HG02970 (cell line): Measurements from ENCODE around the gene THSD7A.
"Not testable (repeated sequence)": the region's sequence is repeated elsewhere in the genome, so short reads cannot be mapped to it uniquely, and the experiment has no call there.

Experiments
- ATAC-seq: cut with Tn5 transposase; IDR thresholded peaks from one replicate; pipeline ENCODE4 v1.9.1; 2021; ENCODE audit warnings: mild to moderate bottlenecking, moderate library complexity, moderate number of reproducible peaks; ENCODE audit not compliant: unreplicated experiment, low FRiP score

THSD7A gene

DNA sequence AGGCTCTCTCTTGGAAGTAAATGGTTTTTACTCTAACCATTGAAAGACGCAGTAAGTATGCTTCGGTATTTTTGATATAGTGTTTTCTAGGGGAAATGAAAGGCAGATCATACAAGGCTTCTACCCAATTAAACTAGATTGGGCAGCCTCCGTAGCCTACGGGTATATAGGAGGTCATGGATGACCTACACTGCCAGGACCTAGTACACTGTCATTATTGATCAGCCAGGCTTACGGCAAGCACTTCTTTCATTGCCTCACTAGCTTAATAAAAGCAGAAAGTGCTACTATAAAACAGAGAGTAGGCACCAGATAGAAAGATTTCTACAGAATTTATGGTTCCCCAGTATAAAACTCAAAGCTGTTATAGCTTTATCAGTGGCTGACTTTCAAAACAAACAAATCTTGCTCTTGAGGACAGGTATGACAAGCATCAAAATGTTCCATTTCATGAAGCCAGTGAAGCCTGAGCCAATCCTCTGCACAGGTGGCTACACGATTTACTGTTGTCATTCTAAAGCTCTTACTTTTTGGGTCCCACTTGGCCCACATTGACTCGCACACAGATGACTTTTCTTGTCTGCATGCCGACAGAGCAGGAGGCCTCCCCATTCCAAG, 358.1 kb downstream of the THSD7A start:
- ATAC-seq: no peak

DNA sequence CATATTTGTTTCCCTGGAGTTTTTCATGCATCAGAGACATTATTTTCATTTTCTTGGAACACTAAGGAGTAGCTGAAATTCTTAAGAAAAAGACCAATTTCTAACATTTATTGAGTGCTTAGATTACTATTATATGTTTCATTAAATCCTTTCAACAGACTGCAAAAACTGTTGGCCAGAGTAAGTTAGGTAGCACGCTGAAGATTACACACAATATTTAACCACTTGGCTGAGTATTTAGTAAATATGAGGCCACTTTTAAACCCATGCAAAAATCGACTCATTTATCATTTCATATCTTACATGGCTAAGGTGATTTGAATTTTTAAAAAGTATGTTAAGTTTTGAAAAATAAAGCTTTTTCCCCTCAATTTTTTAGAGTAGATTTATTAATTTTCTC, 358.8 kb downstream of the THSD7A start:
- no peak for ATAC-seq

DNA sequence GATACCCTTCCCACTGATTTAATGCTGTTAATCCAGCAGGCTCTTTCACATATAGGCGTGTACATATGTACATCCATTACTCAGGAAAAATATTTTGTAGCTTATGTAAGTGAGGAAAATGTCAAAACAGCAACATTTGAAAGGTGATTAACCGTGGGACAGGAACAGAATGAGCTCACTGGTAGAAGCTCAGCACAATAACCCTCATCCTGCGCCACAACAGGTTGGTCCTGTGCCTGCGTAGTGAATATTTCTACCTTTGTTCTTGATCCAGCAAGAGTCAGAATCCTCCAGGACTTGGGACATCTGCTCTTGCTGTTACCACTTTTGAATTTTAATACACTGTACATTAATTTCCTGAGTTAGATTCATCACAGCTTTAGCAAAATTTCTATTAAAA, 359.4 kb downstream of the THSD7A start:
- no peak for ATAC-seq

DNA sequence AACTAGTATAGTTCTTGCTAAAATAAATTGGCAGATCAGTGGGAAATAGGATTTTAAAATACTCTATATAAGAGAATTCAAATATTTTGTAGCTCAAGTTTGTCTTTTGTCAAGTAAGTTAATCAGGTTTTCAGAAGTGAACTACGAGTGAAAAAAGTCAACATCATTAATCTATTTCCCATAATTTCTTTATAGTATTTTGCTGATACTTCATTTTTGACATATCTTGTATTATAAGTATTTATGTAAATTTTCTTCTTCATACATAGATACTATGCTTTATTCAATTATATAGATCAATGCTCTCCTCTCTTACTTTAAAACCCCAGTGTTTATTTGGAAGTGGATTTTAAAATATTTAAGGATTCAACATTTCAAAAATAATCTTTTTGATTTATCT, 360.7 kb downstream of the THSD7A start:
- no peak for ATAC-seq

DNA sequence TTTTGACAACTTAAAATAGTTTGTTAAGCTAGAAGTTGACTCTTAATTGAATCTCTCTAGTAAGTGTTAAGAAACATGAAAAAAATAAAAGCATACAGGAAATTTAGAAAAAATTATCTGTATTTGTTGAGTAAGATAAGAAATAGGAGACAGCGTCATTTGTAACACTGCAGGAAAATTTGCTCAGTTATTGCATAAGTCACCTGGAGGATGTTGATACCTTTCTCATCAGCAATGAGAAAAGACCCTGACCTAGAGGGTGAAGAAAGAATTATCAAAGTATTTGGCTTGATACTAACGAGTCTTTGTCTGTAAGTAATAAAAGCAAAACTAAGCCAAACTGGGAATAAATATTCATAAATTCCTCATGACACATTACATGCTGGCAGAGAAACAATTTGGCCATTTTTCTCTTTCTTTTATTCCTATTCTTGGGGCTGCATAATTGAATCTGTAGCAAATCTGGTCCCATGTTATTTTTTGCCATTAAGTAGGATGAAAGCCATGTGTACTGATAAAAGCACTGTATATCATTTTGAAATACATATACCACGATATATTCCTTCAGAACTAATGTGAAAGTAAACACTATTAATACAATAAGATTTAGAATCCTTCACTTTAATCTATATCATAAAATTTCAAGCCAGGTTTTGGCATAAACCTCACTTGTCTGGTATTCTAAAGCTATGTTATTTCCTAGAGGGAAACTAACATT, 362.8 kb downstream of the THSD7A start:
- no peak for ATAC-seq

DNA sequence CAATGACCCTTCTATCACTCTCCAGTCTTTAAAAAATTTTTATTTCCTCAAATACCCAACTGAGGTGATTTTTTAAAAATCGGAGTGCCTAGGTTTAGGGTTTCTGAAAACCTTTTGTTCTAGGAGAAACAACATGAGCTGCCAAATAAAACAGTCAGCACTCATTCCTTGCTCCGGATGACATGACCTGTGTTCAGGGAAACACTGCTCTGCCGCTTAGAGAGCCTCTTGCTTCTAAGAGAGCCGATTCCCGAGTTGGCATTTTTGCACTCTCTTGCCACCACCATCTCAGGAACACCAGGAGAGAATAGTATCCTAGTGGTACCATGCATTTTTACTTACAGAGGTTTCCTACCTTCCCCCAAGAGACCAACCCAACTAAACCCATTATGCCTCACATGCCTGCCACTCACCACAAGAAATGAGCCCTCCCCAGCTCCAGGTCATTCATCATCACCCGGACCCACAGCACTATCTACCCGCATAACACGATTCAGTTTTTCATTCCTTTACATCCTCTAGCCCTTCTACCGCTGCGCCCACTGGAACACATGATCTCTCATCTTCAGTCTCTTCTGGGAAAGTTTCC, 365.4 kb downstream of the THSD7A start:
- ATAC-seq: no peak

DNA sequence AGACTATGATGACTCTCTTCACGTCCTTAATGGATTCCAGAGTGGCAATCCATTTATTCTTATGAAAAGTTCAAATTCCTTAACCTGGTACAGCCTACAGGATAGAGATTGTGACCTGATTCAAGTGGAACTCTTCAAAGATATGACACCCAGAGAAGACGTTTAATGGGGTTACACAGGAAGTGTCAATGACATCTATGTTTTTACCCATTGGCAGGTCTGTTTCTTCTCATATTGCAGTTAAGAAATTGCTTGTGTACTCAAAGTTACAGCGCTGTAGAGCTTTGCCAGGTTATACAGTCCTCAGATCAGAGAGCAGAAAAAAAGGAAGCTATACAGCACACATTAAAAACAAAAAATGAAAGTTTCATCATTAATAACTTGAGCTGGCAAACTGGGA, 367.4 kb downstream of the THSD7A start:
- no peak for ATAC-seq

DNA sequence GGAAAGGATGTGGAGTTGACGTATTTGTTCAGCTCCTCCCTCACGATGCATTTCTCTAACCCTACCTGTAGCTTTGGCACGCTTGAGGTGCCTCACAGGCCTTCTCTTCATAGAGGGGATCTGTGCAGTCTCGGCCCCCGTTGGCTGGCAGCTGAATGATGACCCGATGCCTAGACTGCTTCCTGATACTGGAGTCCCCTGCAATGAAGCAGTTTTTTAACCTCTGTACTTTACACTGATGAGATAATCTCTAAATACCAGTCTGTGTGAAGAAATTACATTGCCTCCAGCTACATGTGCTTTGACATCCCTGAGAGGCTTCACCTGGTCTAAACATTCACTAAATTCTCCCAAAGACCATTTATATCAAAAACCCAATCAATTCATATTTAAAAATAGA, 370.1 kb downstream of the THSD7A start:
- no peak for ATAC-seq

DNA sequence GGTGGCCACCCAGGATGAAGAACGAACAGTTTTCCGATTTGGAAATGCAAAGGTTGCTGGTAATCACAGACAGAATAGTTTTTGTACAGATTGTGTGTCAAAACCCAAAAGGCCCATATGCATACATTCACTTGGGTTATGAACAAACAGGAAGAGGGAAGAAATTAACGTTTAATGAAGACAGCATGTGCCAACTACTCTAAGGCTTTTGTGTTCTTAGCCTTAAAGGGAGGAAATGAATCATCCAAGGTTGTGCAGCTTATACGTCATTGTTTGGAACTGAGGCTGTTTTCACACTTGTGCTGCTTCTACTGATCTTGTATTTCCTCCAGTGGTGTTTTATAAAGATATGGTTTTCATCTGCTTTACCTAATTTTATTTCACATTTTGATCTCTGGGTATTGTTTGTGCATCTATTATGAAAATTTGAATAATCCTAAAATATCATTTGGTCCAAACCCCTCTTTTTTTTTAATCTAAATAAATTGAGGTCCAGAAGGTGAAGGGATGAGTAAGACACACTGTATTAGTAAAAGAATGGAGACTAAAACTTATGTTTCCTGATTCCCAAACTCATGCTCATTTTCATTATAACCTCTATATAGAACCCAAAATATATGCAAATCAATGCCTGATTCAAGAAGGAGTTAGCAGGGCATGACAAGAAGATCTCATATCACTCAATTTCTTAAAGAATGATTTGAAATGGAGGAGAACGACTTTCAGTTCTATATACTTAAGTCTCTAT, 373.1 kb downstream of the THSD7A start:
- ATAC-seq: no peak

DNA sequence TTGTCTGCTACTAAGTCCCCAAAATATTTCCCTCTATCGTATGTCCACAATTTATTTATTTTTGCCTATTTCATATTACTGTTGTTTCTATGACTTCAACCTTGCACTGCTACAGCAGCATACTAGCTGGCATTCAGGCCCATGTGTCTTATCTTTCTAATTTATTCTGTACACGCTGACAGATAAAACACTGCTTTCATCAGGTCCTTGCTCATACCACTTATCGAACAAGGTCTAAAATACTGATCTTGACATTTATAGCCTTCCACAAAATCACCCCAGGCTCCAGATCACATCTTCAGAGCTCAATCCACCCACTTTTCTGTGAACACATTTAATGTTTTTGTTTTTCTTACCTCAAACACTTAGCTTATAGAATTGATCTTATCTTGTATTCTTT, 374.6 kb downstream of the THSD7A start:
- ATAC-seq: no peak

DNA sequence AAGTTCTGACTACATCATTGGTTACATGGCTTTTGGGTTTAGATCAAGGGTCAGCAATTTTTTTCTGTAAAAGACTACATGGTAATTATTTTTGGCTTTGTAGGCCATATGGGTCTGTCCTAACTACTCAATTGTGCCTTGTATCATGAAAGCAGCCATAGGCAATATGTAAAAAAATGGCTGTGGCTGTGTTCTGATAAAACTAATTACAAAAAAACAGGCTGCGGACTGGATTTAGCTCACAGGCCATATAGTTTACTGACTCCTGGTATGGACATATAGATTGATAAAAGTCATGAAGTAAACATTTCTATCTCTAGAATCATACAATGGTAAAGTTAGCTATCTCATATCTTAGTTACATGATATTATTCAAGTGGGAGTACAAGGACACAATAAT, 375.4 kb downstream of the THSD7A start:
- no peak for ATAC-seq

DNA sequence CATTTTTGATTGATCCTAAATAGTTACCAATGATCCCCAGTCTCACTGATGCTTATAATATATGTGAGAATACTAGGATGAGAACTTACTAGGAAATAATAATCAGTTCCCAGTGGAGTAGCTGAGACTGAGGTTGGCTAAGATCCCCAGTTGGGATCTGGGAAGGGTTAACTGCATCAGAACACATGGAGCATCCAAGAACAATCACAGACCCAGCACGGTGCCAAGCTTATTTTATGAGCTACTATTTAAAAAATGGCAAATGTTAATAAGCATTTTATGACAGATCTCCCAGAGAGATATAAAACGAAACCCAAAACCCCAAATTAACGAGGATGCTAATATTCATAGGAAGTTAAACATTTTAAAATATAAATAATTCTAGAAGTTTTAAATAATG, 379.5 kb downstream of the THSD7A start:
- no peak for ATAC-seq

DNA sequence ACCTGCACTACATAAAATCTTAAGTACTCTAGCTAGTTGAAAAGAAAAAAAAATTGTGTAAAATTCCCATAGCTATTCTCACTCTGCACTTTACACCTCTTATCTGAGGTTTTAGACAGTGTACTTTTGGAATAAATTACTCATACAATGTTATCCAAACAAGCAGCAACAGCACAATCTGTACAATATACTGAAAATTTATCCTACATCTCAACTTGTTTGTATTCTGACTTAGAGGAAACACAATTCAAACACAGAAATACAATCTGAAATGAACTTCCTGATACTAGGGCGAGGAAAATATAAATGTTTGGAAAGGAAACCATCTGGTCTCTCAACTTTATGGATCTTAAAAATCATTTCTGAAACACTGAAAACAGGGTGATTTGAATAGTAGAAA, 381.7 kb downstream of the THSD7A start:
- ATAC-seq: no peak

DNA sequence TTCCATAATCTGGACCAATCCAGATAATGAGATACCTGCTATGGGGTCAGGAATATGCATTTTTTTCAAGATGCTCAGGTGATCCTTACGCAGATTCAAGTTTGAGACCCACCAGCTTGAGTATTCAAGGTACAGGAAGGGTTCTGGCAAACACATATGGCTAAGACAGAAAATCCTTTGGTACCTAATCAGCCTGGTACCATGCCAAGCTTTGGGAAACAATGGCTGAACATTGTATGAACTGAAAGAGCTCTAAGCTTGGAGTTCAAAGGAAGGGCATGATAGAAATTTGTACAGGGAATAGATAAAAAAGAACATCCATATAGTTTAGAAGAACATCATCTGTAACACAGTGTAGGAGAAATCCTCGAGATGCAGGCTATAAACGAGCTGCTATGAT, 382.7 kb downstream of the THSD7A start:
- ATAC-seq: no peak

DNA sequence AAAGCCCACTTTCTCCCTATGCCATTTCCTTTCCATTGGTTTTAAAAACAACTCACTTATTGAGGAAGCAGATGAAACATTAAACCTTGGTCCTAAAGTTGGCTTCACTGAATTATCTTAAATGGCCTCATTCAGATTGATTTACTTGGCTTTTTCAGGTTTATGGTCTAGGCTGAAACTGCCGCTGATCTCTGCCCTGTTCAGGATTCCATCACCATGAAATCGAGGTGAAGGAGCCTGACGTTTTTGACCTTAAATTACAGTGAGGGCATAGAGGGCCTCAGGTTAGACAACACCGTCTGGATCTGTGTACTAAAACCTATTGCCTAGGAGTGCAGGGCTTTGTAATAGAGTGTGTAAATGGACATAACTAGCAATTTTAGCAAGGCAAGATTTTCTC, 383.7 kb downstream of the THSD7A start:
- no peak for ATAC-seq

DNA sequence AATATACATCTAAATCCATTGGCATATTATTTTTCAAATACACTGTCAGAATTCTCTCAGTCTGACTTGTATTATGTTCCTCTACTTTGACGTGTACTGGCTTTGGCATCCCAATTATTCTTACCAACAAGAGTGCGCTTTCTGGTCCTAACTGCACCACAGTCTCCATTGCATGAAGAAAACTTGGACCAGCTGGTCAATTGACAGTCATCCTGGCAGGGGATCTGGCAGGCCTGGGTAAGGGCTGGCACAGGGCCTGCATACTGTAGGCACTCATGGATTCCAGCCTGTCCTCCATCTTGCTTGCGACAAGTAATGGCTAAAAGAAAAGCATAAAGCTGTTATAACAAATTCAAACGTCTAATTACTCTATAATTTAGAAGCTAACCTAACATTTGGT, 384.9 kb downstream of the THSD7A start:
- no peak for ATAC-seq

DNA sequence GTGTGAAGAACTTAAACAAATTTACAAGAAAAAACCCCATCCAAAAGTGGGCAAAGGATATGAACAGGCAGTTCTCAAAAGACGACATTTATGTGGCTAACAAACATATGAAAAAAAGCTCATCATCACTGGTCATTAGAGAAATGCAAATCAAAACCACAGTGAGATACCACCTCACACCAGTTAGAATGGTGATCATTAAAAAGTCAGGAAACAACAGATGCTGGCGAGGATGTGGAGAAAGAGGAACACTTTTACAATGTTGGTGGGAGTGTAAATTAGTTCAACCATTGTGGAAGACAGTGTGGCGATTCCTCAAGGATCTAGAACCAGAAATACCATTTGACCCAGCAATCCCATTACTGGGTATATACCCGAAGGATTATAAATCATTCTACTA, 388.1 kb downstream of the THSD7A start:
- ATAC-seq: not testable (repeated sequence)

DNA sequence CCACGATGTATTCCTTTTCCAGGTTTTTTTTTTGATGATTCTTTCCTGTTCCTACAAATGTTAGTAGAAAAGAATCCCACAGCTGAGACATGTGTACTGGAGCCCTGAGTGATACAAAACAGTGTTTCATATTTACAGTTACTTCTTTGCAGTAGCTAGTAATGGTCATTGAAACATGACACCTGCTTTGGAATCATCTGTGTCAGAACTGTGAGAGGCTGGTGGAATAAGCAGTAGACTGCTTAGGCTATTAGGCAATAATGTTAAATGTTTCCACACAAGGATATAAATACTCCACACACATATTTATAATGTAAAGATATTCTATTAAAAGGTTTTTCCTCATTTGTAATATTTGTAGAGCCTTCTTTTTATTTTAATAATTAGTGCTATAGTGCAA, 394.0 kb downstream of the THSD7A start:
- ATAC-seq: no peak

DNA sequence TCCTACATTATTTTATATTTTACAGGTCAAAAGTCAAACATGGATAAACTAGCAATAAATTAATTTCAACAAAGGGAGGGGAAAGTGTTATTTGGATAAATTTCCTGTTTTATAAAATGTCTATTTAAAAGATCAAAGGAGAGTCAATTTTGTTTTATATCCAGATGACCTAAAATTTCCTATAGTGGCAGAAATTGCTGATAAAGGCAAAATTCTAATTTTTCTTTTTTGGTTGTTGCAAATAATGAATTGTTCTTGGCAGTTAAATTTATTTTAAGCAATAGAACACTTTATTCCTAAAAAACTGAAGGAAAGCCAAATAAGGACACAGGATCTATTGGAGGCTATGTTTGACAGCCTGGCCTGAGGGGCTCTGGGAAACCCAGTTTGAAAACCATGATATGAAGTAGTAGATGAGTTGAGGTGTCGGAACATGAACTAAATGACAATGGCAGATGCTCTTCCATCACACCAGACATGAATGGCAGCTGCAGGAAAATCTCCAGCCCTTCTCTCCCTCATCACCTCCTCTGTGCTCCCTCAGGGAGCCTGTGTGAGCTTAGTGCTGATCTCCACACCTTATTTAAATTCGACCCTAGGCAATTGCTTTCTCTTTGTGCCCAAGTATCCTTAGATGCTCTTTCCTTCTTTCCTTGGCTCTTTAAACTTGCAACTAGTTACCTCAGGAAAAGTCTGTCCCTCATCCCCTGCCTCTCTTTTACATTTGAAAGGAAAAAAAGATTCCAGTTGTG, 395.0 kb downstream of the THSD7A start:
- no peak for ATAC-seq

DNA sequence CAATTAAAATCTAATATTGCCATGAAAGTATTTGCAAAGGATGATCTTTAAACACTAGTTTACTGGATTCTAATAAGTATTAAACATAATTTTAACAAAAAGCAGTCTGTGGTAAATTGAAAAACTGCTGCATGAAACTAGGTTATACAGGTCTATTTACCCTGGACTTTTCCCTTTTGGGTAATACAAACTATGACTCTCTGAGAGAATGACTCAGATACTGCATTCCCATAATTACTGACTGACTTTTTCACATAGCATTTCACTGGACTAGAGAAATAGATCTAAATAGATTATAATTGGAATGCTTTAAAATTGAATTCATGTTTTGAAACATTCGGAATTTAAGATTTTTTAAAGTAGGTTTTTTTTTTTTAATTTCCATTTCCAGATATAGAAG, 395.7 kb downstream of the THSD7A start:
- ATAC-seq: no peak

DNA sequence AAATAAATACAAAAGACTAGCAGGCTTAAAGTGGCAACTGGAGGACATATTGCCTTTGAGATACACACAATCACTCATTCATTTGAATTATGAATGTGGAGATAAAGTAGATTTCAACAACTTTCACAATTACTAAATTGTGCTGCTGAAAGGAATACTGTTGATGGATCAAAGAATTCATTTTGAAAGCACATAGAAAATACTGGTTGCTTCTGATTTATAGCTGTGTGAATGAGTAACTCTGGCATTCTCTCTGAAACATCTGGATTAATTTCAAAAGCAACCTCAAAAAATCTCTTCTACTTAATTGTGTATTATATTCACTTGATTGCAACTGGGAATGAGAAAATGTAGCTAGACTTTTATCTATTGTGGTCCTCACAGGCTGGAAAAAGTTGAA, 397.6 kb downstream of the THSD7A start:
- no peak for ATAC-seq
